Endothelial cell of umbilical vein (primary cell): Measurements from ENCODE around the gene MRPL2. TPM values are rescaled to one million over a fixed set of nuclear protein-coding genes. Genes with fewer than 3 reads are reported as not detected.

ENCODE experiments used
- BruUV-seq: library from RNA; stranded (reverse); fragments of 400-500 nt; replicated peaks from 2 replicates; lab custom pipeline; 2021; lab: Mats Ljungman, UMichigan
- CTCF ChIA-PET: fragments of 300-600, 350-600 bp; sonication (Branson Sonifier 250); formaldehyde crosslinking; loops from one replicate; lab custom pipeline; 2021; ENCODE audit warnings: antibody characterized with exemption, inconsistent platforms; lab: Charles Lee
- POLR2A ChIA-PET: fragments of 300-600, 350-600 bp; sonication (Branson Sonifier 250); formaldehyde crosslinking; loops from one replicate; lab custom pipeline; 2021; ENCODE audit warnings: antibody characterized with exemption, inconsistent platforms; lab: Charles Lee
- DNase-seq: peaks from one replicate; pipeline ENCODE4 v3.0.0-alpha.2; 2011; ENCODE audit warnings: low read depth, low spot score
- FAIRE-seq: peaks from 2 replicates; lab custom pipeline; 2011; peaks lifted over from hg19 to GRCh38; lab: Jason Lieb, UNC
- H2AFZ ChIP-seq: 2 replicates; pipeline ENCODE4 v1.6.0; 2012; ENCODE audit warnings: low read depth, low read length, control low read depth, inconsistent platforms
- H3K27ac ChIP-seq: 2 replicates; pipeline ENCODE4 v1.5.1; 2011; ENCODE audit warnings: low read depth, mild to moderate bottlenecking, control low read depth, low read length, moderate library complexity; ENCODE audit not compliant: insufficient read depth
- H3K27me3 ChIP-seq, 2 experiments: 2 replicates each; pipeline versions ENCODE4 v1.6.0 to v1.6.1; 2011; ENCODE audit warnings: low read length in 2 of 2, mixed read lengths in 1 of 2; ENCODE audit not compliant: control insufficient read depth in 2 of 2, insufficient read depth in 2 of 2
- H3K36me3 ChIP-seq, 2 experiments: 2 replicates in 1 of 2; 3 replicates in 1 of 2; pipeline ENCODE4 v1.5.1; 2011; ENCODE audit warnings: low read length in 2 of 2, mild to moderate bottlenecking in 1 of 2, moderate library complexity in 1 of 2; ENCODE audit not compliant: control insufficient read depth in 2 of 2, insufficient read depth in 2 of 2; ENCODE audit errors: extremely low read depth in 1 of 2
- H3K4me1 ChIP-seq: 3 replicates; pipeline ENCODE4 v1.5.1; 2011; ENCODE audit warnings: mild to moderate bottlenecking, low read length; ENCODE audit not compliant: control insufficient read depth, insufficient read depth; ENCODE audit errors: extremely low read depth
- H3K4me2 ChIP-seq: 2 replicates; pipeline ENCODE4 v1.6.1; 2011; ENCODE audit warnings: low read length, control low read depth, mixed read lengths; ENCODE audit not compliant: insufficient read depth
- H3K4me3 ChIP-seq, 3 experiments: fragments of 200-600 bp in 1 of 3; sonication (generic), shearing (Covaris generic) in 1 of 3; replicated peaks in 1 of 3; 2 replicates each; pipeline ENCODE4 v1.5.1; 2011 to 2016; ENCODE audit warnings: control low read depth in 3 of 3, low read length in 3 of 3, mild to moderate bottlenecking in 2 of 3, inconsistent platforms in 1 of 3, low read depth in 1 of 3, moderate library complexity in 1 of 3; ENCODE audit not compliant: insufficient read depth in 1 of 3
- H3K79me2 ChIP-seq: 2 replicates; pipeline ENCODE4 v1.6.0; 2012; ENCODE audit warnings: low read length, inconsistent platforms; ENCODE audit not compliant: control insufficient read depth, insufficient read depth
- H3K9ac ChIP-seq: replicated peaks from 2 replicates; pipeline ENCODE3; 2011; ENCODE audit warnings: low read length, control low read depth; ENCODE audit not compliant: insufficient read depth; ENCODE audit errors: extremely low read depth
- H3K9me1 ChIP-seq: replicated peaks from 3 replicates; pipeline ENCODE4 v1.6.0; 2011; ENCODE audit warnings: mild to moderate bottlenecking, low read length; ENCODE audit not compliant: control insufficient read depth, insufficient read depth; ENCODE audit errors: extremely low read depth
- H3K9me3 ChIP-seq: replicated peaks from 2 replicates; pipeline ENCODE4 v1.5.1; 2012; ENCODE audit warnings: low read length, inconsistent platforms; ENCODE audit not compliant: control insufficient read depth, insufficient read depth
- H4K20me1 ChIP-seq: replicated peaks from 2 replicates; pipeline ENCODE3; 2011; ENCODE audit warnings: mild to moderate bottlenecking, low read length; ENCODE audit not compliant: control insufficient read depth, insufficient read depth; ENCODE audit errors: extremely low read depth
- EZH2 ChIP-seq: IDR thresholded peaks from 2 replicates; pipeline ENCODE4 v1.6.1; 2012; ENCODE audit warnings: borderline replicate concordance, low read depth, mild to moderate bottlenecking, moderate library complexity, low read length, inconsistent platforms; ENCODE audit not compliant: severe bottlenecking
- FOS ChIP-seq: IDR thresholded peaks from 2 replicates; pipeline ENCODE4 v1.6.1; 2011; ENCODE audit warnings: mild to moderate bottlenecking, low read length, moderate library complexity, borderline replicate concordance; ENCODE audit not compliant: insufficient read depth
- GATA2 ChIP-seq: IDR thresholded peaks from 2 replicates; pipeline ENCODE4 v1.7.0; 2011; ENCODE audit warnings: low read depth, mild to moderate bottlenecking, moderate library complexity, mixed read lengths, low read length; ENCODE audit not compliant: insufficient read length, insufficient read depth
- JUN ChIP-seq: IDR thresholded peaks from 2 replicates; pipeline ENCODE4 v1.6.1; 2011; ENCODE audit warnings: borderline replicate concordance, low read depth; ENCODE audit not compliant: insufficient read length, insufficient read depth
- MYC ChIP-seq: IDR thresholded peaks from one replicate; pipeline ENCODE4 v1.6.1; 2011; ENCODE audit warnings: mild to moderate bottlenecking, low read depth, low read length
- POLR2A ChIP-seq: IDR thresholded peaks from 2 replicates; pipeline ENCODE4 v1.6.1; 2012; ENCODE audit warnings: low read depth, mild to moderate bottlenecking, control low read depth, low read length
- POLR2AphosphoS5 ChIP-seq: IDR thresholded peaks from 2 replicates; pipeline ENCODE4 v1.6.1; 2012; ENCODE audit warnings: low read depth, mild to moderate bottlenecking, control low read depth, low read length, moderate library complexity; ENCODE audit not compliant: insufficient read depth
- dilution Hi-C: fragments of 300-500 bp; cut with MboI; formaldehyde crosslinking; loops from one replicate; pipeline ENCODE4 v1.15.0; 2019; ENCODE audit warnings: low sequenced_read_pairs; ENCODE audit not compliant: extremely low pct_ligation_motif_present
- intact Hi-C: fragments of 100-400 bp; cut with micrococcal nuclease; formaldehyde crosslinking; loops from one replicate; pipeline ENCODE4 v1.10.0; 2022
- polyA plus RNA-seq, 4 experiments: library from polyadenylated mRNA; depleted of rRNA in 3 of 4; stranded (reverse) in 3 of 4; unstranded in 1 of 4; fragments of >200 nt; gene quantifications; 2 replicates each; pipeline versions ENCODE4 v1.2.1 to v1.2.3, GENCODE V29; 2011 to 2012; ENCODE audit warnings: missing spikeins in 1 of 4
- total RNA-seq: library from RNA; stranded (reverse); gene quantifications from 2 replicates; pipeline ENCODE4 v1.2.3, GENCODE V29; 2021
- TF ChIP-seq, protein P1 (sequence below), 2 donors: IDR thresholded peaks; 1 replicate in 1 of 2; 2 replicates in 1 of 2; pipeline ENCODE4 v1.5.1; 2011; ENCODE audit warnings: low read length in 2 of 2, mild to moderate bottlenecking in 2 of 2, moderate library complexity in 2 of 2, control low read depth in 1 of 2, inconsistent platforms in 1 of 2, low read depth in 1 of 2; ENCODE audit not compliant: insufficient read depth in 1 of 2; ENCODE audit errors: extremely low read depth in 1 of 2
- TF ChIP-seq, protein P2 (sequence below): IDR thresholded peaks from 2 replicates; pipeline ENCODE4 v1.6.1; 2011; ENCODE audit not compliant: insufficient read depth, insufficient read length

MRPL2 gene
- total and polyA plus RNA-seq, 2 donors (not counting 3 experiments of a cell fraction or from before 2014, with no cell fraction given), result 37.6 to 63.6 TPM

GRCh38 chr6:43088654-43089056 is 29.4 kb upstream of the MRPL2 start:
- Histone ChIP-seq H2AFZ (no peak overlapping the region), H3K36me3 (no peaks in the 10 kb centered on the region), H3K9ac (no peak overlapping the region), H3K27ac (no peak overlapping the region), H3K27me3 (peaks cover 0 to 2% of the 10 kb centered on the region in 2 experiments), H3K79me2 (no peaks in the 10 kb centered on the region), H3K9me3 (no peaks in the 10 kb centered on the region), H3K9me1 (no peaks in the 10 kb centered on the region), H3K4me1 (peaks cover 7% of the 10 kb centered on the region), H3K4me3 (no peak overlapping the region), H3K4me2 (no peak overlapping the region), H4K20me1 (no peaks in the 10 kb centered on the region)
- FAIRE-seq, result no peak
- TF ChIP-seq GATA2 (no peak), POLR2AphosphoS5 (no peak), MYC (no peak), JUN (no peak), EZH2 (no peak), FOS (no peak), POLR2A (no peak)
- TF ChIP-seq, protein P1, sequence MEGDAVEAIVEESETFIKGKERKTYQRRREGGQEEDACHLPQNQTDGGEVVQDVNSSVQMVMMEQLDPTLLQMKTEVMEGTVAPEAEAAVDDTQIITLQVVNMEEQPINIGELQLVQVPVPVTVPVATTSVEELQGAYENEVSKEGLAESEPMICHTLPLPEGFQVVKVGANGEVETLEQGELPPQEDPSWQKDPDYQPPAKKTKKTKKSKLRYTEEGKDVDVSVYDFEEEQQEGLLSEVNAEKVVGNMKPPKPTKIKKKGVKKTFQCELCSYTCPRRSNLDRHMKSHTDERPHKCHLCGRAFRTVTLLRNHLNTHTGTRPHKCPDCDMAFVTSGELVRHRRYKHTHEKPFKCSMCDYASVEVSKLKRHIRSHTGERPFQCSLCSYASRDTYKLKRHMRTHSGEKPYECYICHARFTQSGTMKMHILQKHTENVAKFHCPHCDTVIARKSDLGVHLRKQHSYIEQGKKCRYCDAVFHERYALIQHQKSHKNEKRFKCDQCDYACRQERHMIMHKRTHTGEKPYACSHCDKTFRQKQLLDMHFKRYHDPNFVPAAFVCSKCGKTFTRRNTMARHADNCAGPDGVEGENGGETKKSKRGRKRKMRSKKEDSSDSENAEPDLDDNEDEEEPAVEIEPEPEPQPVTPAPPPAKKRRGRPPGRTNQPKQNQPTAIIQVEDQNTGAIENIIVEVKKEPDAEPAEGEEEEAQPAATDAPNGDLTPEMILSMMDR (IDR thresholded peaks at IDR 0.05; ENCODE audit: extremely low read depth in 1 of 2, insufficient read depth in 1 of 2, low read depth in 1 of 2, low read length in 2 of 2), result no peak
- TF ChIP-seq, protein P2, sequence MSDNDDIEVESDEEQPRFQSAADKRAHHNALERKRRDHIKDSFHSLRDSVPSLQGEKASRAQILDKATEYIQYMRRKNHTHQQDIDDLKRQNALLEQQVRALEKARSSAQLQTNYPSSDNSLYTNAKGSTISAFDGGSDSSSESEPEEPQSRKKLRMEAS, result no peak
- BruUV-seq, result no TSS peak
- intact Hi-C loops, result no loop called here
- dilution Hi-C loops, result no loop called here
- no peak for DNase-seq
- POLR2A ChIA-PET, result no interaction called here
- CTCF ChIA-PET, result interaction anchor here (0.9 to 2.1 kb wide), 2 partner anchors 36 to 55 kb away, joined by 3 to 6 read pairs; no protein-coding TSS in a partner anchor
